ENCODE measurements around the gene REV1.
"Not testable (repeated sequence)": the region's sequence is repeated elsewhere in the genome, so short reads cannot be mapped to it uniquely, and the experiment has no call there.

The REV1 gene

DNA sequence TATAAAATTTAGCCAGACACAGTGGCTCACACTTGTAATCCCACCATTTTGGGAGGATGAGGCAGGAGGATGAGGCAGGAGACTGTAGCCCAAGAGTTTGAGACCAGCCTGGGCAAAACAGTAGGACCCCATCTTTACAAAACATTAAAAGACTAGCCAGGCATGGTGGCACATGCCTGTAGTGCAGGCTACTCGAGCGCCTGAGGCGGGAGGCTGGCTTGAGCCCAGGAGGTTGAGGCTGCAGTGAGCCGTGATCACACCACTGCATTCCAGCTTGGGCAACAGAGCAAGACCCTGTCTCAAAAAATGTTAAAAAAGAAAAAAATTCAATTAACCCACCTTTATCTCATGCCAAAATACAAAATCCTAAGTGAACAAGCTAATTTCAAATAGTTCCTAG, 4.0 kb downstream of the REV1 start:
- no peak for DNase-seq

DNA sequence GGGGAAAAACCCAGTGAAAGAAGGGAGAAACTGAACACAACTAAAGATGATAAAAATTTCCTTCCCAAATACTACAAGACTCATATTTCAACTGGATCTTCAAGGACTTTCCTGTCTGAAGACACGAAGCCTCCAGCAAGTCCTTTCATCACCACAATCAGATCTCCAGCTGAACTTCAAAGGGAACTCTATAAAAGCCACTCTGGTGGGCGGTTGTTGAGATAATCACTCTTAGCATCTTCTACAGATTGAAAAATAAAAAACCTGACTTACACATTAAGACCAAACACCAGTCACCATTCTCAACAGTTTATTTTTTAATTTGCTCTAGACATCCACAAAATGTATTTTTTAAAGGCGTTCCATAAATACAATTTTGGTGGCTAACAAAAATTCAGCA, 4.4 kb downstream of the REV1 start:
- no peak for DNase-seq

DNA sequence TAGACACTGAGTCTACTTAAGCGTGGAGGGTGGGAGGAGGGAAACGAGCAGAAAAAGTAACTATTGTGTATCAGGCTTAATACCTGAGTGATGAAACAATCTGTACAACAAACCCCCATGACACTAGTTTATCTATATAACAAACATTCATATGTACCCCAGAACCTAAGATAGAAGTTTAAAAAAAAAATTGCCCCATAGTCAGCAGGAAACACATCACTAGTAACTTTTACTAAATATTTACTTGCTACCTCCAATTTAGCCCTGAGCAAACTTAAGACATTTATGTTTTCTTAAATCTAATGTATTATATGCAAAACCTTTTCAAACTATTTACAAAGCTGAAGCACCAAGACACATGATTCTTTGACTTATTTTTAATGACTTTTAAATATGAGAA, 5.6 kb downstream of the REV1 start:
- DNase-seq = no peak

DNA sequence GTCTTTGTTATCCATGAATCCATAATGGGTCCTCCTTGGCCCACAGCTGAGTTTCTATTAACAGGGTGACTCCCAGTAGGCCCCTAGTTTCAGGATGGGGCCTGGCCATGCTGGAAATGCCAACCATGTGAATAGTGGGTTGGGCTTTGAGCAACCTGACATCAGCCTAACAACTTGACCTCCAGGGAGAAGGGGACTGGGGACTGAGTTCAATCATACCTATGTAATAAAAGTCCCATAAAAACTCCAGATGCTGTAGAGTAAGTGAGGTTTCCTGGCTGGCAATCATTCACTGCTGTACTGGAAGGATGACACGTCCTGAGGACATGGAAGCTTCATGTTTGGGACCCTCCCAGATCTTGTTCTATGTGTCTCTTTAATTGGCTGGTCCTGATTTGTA, 7.9 kb downstream of the REV1 start:
- DNase-seq = no peak

GRCh38 chr2:99481527-99481926, 8.3 kb downstream of the REV1 start:
- DNase-seq = no peak

GRCh38 chr2:99480390-99480789, 9.4 kb downstream of the REV1 start:
- no peak for DNase-seq

DNA sequence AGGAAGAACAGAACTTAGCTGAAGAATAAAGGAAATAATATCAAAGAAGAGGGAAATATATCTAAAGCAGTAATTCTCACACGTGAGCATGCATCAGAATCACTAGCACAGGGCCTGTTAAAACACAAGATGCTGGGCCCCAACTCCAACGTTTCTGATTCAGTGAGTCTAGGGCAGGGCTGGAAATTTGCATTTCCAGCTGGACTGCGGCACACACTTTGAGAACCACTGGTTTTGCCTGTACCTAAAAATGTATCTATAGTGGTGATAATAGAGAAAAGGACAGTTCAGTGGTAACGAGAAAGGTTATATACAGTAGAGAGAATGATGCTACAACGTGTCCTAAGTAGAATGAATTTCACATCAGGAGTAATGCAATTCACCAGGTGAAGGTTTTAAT, 11.2 kb downstream of the REV1 start:
- DNase-seq = no peak

GRCh38 chr2:99477054-99477453, 12.8 kb downstream of the REV1 start:
- no peak for DNase-seq

DNA sequence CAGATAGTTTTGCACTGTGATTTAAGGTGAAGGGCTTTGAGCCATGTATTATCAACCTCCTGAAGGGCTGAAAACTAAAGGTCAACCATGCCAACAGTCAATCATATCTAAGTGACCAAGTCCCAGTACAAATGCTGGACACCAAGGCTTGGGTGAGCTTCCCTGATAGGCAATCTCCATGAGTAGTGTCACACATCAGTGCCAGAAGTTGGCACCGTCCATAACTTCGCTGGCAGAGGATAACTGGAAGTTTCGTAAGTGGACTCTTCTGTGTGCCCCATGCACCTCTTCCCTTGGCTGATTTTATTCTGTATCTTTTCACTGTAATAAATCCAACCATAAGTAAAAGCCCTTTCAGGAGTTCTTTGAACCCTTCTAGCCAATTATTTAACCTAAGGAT, 13.2 kb downstream of the REV1 start:
- no peak for DNase-seq

DNA sequence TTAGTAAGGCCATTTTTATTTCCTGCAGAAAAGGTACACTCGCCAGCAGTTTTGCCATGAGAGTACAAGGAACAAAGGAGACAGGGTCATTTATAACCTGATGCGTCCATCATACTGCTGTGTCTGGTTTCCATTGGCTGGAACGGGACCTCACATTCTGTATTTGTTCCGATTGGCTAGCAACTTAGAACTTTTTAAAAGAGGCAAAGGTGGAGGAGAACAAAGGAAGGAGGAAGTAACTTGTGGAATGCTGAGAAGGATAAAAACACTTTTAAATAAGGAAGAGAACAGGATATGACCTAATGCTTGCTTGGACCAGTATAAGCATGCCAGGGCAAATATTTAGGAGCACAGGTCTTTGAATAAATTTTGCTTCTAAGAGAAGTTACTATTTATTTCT, 14.7 kb downstream of the REV1 start:
- DNase-seq = not testable (repeated sequence)

- no peak for DNase-seq
Observed at GRCh38 chr2:99473518-99474083, 16.2 kb downstream of the REV1 start.

GRCh38 chr2:99472600-99472960, 17.2 kb downstream of the REV1 start:
- no peak for DNase-seq

DNA sequence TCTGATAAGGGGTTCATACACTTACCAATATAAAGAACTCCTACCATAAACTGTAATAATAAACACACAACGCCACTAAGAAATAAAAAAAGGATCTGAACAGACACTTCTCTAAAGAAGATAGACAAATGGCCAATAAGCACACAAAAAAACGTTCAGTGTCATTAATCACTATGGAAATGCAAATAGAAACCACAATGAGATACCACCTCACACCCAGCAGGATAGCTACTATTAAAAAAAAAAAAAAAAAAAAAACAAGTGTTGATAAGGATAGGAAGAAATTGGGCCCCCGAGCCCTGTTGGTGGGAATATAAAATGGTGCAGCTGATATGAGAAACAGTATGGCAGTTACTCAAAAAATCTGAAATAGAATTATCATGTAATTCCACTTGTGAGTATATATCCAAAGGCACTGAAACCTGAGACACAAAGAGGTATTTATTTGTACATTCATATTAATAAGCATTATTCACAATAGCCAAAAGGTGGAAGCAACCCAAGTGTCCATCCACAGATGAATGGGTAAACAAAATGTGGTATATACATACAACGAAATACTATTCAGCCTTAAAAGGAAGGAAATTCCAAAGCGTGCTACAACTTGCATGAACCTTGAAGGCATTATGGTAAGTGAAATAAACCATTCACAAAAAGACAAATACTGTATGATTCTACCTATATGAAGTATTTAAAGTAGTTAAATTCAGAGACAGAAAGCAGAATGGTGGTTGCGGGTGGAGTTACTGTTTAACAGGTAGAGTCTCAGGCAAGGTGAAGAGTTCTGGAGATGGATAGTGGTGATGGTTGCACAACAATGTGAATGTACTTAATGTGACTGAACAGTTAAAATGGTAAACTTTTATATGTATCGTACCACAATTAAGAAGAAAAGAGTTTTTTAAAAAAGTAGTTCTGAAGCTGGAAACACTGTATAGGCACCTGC, 17.9 kb downstream of the REV1 start:
- DNase-seq = no peak

DNA sequence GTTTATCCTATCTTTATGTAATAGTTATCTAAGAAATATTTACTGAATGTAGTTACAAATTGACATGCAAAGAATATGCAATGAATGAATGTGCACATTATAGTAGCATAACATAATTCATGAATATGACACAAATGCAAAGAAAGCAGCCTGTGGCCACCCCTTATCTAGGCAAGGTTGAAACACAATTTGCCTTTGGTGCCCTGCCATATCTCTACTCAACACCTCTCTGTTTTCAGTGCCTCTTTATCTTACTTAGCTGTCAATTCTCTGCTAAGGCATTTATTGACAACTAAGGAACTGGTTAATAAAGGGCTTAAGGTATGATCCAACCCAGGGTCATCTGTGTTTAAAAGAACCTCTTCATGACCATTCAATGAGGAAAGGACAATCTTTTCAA, 18.9 kb downstream of the REV1 start:
- no peak for DNase-seq

GRCh38 chr2:99470459-99470858, 19.4 kb downstream of the REV1 start:
- not testable (repeated sequence) for DNase-seq

- no peak for DNase-seq
Observed at GRCh38 chr2:99469394-99469793, 20.4 kb downstream of the REV1 start.

DNA sequence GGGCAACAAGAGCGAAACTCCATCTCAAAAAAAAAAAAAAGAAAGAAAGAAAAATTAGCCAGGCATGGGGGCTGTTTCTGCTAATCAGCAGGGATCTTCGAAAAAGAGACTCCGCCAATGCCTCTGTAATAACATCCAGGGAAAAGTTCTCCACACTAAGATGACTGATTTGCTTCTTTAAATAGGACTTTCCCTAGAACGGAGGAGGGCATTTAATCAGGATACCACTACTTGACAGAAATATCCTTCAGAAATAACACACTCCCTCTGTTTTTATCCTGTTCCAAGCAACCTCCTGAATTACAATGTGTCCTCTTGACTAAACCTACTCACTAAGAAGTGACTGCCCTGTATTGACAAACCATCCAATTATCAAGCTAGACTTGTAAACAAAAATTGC, 21.7 kb downstream of the REV1 start:
- no peak for DNase-seq

DNA sequence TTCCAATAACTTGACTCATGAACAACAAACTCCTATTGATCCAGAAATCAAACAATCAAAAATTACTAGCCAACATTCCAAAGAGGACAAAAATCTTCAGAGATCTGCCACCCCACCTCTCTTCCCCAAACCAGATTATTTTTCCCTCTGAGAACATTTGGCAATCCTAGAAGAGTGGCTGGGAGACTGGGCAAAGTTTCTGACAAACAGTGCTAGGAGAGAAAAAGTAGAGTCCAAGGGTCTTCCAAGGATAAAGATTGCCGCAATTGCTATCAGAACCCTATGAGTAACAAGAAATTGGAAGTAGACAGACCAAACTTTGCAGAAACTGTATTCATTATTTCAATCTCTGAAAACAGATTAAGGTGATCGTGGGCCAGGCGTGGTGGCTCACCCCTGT, 22.4 kb downstream of the REV1 start:
- DNase-seq = no peak

- DNase-seq = no peak
Observed at GRCh38 chr2:99461828-99462483, 27.9 kb downstream of the REV1 start.

DNA sequence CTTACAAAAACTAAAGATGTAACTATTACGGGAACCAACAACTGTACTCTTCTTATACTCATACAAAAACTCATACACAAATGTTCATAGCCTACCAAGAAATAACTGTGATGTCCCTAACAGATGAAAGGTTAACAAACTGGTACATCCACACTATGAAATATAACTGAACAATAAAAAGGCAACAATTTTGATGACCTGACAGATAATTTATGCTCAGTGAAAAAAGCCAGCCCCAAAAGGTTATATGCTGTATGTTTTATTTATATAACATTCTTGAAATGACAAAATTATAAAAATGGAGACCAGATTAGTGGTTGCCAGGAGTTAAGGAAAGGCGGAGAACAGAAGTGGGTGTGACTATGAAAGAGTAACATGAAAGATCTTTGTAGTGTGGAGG, 31.3 kb downstream of the REV1 start:
- DNase-seq = no peak

GRCh38 chr2:99451686-99452085, 38.1 kb downstream of the REV1 start:
- no peak for DNase-seq

DNA sequence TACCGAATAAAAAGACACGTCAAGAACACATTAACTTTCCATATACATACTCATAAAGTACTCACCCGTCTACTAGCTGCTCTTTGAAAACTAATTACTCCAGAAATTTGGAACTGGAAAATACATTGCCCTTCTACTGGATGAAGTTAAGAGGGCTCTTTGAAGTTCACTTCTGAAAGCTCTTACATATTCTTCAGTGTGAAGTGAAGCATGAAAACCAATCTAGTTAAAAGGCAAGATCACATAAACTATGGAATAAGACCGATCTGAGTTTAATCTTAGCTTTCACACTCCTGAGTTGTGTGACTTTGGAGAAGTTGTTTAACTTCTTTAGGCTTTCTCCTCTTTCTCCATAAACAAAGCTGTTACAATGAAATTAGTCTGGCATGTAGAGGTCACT, 38.5 kb downstream of the REV1 start:
- DNase-seq = no peak

DNA sequence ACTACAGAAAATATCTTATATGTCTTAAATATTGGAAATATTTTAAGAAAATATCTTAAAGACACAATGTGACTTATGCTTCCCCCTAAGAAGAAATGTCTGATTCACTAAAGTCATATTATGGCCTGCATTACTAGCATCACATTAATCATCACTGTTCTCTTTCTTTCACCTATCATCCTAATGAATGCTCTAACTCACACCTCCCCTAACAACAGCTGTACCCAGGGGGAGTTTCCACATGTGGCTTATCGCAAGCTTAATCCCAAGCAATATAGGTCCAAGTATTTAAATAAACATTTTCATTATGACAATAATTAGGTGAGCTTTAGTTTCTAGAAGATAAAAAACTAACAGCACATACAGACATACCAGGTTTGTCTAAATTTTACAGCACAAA, 39.6 kb downstream of the REV1 start:
- DNase-seq = no peak

GRCh38 chr2:99448556-99448955, 41.3 kb downstream of the REV1 start:
- DNase-seq = no peak

Data from activated CD4-positive, alpha-beta T cell treated with anti-CD3 and anti-CD28 coated beads, Interleukin-2, Interleukin-6, amounts not matched to agents 100 ng/mL and 50 ng/mL, durations not matched to agents 16 hours and 8 hours (primary cell).